KOPT-K1 (cell line): ENCODE data around the gene EPHB3.

Experiments used
- H3K27ac ChIP-seq: fragments of 200-600 bp; sonication (generic); 2 replicates; pipeline ENCODE4 v1.5.1; 2016; ENCODE audit warnings: antibody characterized with exemption, mild to moderate bottlenecking, low read depth, low read length; ENCODE audit not compliant: poor library complexity, severe bottlenecking
- H3K36me3 ChIP-seq: fragments of 200-600 bp; sonication (generic); 2 replicates; pipeline ENCODE4 v1.5.1; 2017; ENCODE audit warnings: antibody characterized with exemption, mild to moderate bottlenecking, low read length, moderate library complexity; ENCODE audit not compliant: insufficient read depth
- H3K9me3 ChIP-seq: fragments of 200-600 bp; sonication (generic); 2 replicates; pipeline ENCODE4 v1.5.1; 2017; ENCODE audit warnings: antibody characterized with exemption, low read length, mild to moderate bottlenecking; ENCODE audit not compliant: insufficient read depth, poor library complexity, severe bottlenecking

Gene EPHB3

GRCh38 chr3:184578822-184579221 lies 17.2 kb downstream of the EPHB3 start:
- H3K27ac ChIP-seq, result no peak overlapping the region
- no peaks in the 10 kb centered on the region for H3K9me3 ChIP-seq
- H3K36me3 ChIP-seq, result no peaks in the 10 kb centered on the region

GRCh38 chr3:184579513-184579912 lies 17.9 kb downstream of the EPHB3 start:
- Histone ChIP-seq H3K27ac (no peak overlapping the region), H3K36me3 (no peaks in the 10 kb centered on the region)

GRCh38 chr3:184580376-184580775 lies 18.8 kb downstream of the EPHB3 start:
- H3K27ac ChIP-seq, result no peak overlapping the region
- no peaks in the 10 kb centered on the region for H3K36me3 ChIP-seq
- H3K9me3 ChIP-seq, result no peaks in the 10 kb centered on the region

More at GRCh38 chr3:184579513-184579912, 17.9 kb downstream of the EPHB3 start:
- H3K9me3 ChIP-seq, result no peaks in the 10 kb centered on the region

GRCh38 chr3:184581331-184581855 lies 19.8 kb downstream of the EPHB3 start:
- Histone ChIP-seq H3K36me3 (no peaks in the 10 kb centered on the region), H3K27ac (no peak overlapping the region), H3K9me3 (no peaks in the 10 kb centered on the region)

- Histone ChIP-seq H3K9me3 (no peaks in the 10 kb centered on the region), H3K27ac (no peak overlapping the region), H3K36me3 (no peaks in the 10 kb centered on the region)
Observed at GRCh38 chr3:184582646-184583577, 21.3 kb downstream of the EPHB3 start.

- H3K36me3 ChIP-seq, result no peaks in the 10 kb centered on the region
- H3K9me3 ChIP-seq, result no peaks in the 10 kb centered on the region
- no peak overlapping the region for H3K27ac ChIP-seq
Observed at GRCh38 chr3:184583578-184584451, 22.2 kb downstream of the EPHB3 start.

- Histone ChIP-seq H3K27ac (no peak overlapping the region), H3K9me3 (no peaks in the 10 kb centered on the region), H3K36me3 (no peaks in the 10 kb centered on the region)
Observed at GRCh38 chr3:184584464-184584891, 22.9 kb downstream of the EPHB3 start.

GRCh38 chr3:184585545-184585944 lies 24.0 kb downstream of the EPHB3 start:
- no peak overlapping the region for H3K27ac ChIP-seq
- H3K9me3 ChIP-seq, result no peaks in the 10 kb centered on the region

GRCh38 chr3:184586851-184587250 lies 25.3 kb downstream of the EPHB3 start:
- no peaks in the 10 kb centered on the region for H3K36me3 ChIP-seq
- no peak overlapping the region for H3K27ac ChIP-seq
- no peaks in the 10 kb centered on the region for H3K9me3 ChIP-seq

More at GRCh38 chr3:184585545-184585944, 24.0 kb downstream of the EPHB3 start:
- H3K36me3 ChIP-seq, result no peaks in the 10 kb centered on the region

GRCh38 chr3:184588776-184589175 lies 27.2 kb downstream of the EPHB3 start:
- Histone ChIP-seq H3K9me3 (no peaks in the 10 kb centered on the region), H3K27ac (no peak overlapping the region), H3K36me3 (no peaks in the 10 kb centered on the region)

- Histone ChIP-seq H3K9me3 (no peaks in the 10 kb centered on the region), H3K27ac (no peak overlapping the region), H3K36me3 (no peaks in the 10 kb centered on the region)
Observed at GRCh38 chr3:184590795-184591194, 29.2 kb downstream of the EPHB3 start.

- no peaks in the 10 kb centered on the region for H3K36me3 ChIP-seq
- H3K9me3 ChIP-seq, result no peaks in the 10 kb centered on the region
- no peak overlapping the region for H3K27ac ChIP-seq
Observed at GRCh38 chr3:184591789-184592188, 30.2 kb downstream of the EPHB3 start.

- no peaks in the 10 kb centered on the region for H3K36me3 ChIP-seq
- H3K27ac ChIP-seq, result no peak overlapping the region
- no peaks in the 10 kb centered on the region for H3K9me3 ChIP-seq
Observed at GRCh38 chr3:184592371-184593219, 31.0 kb downstream of the EPHB3 start.

- Histone ChIP-seq H3K36me3 (no peaks in the 10 kb centered on the region), H3K27ac (no peak overlapping the region), H3K9me3 (no peaks in the 10 kb centered on the region)
Observed at GRCh38 chr3:184593220-184593927, 31.8 kb downstream of the EPHB3 start.
